ENCODE data around the gene JUND. TPM values are rescaled to one million over a fixed set of nuclear protein-coding genes. Genes with fewer than 3 reads are reported as not detected.

JUND gene
- total and polyA plus RNA-seq, 3 donors from 2014 or later, result 96.4 to 654 (median 615) TPM

DNA sequence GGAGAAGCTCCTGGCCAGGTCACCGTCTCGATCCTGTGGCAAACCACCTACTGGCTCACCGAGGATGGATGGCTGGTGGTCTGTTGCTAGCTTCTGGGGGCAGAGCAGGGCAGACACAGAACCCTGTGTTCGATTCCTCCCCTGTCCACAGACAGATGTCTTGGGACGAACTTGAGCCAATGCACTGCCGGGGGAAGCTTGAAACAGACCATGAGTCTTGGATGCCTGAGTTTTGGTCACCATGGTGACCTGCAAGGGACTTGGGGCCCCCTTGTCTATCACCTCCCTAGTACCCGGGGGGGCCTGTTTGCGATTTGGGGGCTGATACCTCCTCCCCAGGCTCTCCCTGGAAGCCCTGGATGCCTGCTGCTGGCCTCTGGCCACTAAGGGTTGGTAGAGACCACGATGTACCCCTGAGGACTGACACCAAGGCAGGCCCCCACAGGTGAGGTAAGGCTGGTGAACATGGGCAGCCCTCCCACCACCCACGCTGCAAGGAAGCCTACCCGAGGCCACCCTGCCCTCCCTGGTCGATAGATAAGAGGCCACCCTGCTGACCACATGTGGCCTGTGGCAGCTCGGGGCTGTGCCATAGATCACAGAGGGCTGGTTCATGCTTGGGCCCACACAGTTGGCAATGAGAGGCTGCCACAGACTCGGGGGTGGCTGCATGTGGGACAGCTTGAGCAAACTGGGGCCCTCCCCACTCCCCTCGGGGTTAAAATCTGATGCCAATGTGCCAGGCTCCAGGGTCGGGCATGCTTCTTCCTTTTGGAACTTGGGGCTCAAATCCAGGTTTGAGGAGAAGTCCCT is 17.9 kb downstream of the JUND start:
- H3K9me3 ChIP-seq, result no peaks in the 10 kb centered on the region
- no peaks in the 10 kb centered on the region for H3K36me3 ChIP-seq (ENCODE audit: low read depth, missing control alignments)
- H3K27ac ChIP-seq, result no peak overlapping the region
- TF ChIP-seq POLR2A (IDR thresholded peaks at IDR 0.05), result no peak
- TF ChIP-seq, protein P1, sequence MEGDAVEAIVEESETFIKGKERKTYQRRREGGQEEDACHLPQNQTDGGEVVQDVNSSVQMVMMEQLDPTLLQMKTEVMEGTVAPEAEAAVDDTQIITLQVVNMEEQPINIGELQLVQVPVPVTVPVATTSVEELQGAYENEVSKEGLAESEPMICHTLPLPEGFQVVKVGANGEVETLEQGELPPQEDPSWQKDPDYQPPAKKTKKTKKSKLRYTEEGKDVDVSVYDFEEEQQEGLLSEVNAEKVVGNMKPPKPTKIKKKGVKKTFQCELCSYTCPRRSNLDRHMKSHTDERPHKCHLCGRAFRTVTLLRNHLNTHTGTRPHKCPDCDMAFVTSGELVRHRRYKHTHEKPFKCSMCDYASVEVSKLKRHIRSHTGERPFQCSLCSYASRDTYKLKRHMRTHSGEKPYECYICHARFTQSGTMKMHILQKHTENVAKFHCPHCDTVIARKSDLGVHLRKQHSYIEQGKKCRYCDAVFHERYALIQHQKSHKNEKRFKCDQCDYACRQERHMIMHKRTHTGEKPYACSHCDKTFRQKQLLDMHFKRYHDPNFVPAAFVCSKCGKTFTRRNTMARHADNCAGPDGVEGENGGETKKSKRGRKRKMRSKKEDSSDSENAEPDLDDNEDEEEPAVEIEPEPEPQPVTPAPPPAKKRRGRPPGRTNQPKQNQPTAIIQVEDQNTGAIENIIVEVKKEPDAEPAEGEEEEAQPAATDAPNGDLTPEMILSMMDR (IDR thresholded peaks at IDR 0.05), result no peak
- 93 to 100% methylated on average over 6 to 16 of the region's 16 CpGs for WGBS, 2 donors
- H3K4me1 ChIP-seq, result no peaks in the 10 kb centered on the region
- H3K4me3 ChIP-seq, result no peak overlapping the region
- no peak for DNase-seq
- intact Hi-C loops (cut with DNase I; ENCODE audit: low total_unique reads), result no loop called here
- no peaks in the 10 kb centered on the region for H3K27me3 ChIP-seq

DNA sequence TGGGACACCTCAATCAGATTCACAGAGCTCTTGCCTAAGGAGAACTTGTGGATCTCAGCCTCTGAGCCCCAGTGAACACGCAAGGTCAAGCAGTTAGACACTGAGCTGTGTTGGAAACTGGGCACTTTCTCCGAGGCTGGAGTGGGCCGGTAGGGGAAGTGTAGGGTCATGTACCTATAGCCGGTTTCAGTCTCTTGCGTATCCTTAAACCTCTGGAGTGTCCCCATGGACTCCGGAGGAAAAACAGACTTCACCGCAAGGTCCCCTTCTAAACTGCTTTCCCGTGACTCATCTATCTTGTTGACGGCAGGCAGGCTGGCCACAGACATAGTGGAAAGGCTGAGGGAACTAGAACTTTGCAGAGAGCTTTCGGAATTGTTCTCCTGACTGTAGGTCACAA is 18.5 kb downstream of the JUND start:
- TF ChIP-seq, protein P1 (IDR thresholded peaks at IDR 0.05), result no peak
- TF ChIP-seq POLR2A (IDR thresholded peaks at IDR 0.05), result no peak
- WGBS, 2 donors, result 97 to 98% methylated on average over 10 of the region's 10 CpGs
- Histone ChIP-seq H3K4me1 (no peaks in the 10 kb centered on the region), H3K36me3 (ENCODE audit: low read depth, missing control alignments) (no peaks in the 10 kb centered on the region), H3K27ac (no peak overlapping the region), H3K4me3 (no peak overlapping the region), H3K9me3 (no peaks in the 10 kb centered on the region), H3K27me3 (no peaks in the 10 kb centered on the region)
- no peak for DNase-seq
- intact Hi-C loops (cut with DNase I; ENCODE audit: low total_unique reads), result no loop called here

DNA sequence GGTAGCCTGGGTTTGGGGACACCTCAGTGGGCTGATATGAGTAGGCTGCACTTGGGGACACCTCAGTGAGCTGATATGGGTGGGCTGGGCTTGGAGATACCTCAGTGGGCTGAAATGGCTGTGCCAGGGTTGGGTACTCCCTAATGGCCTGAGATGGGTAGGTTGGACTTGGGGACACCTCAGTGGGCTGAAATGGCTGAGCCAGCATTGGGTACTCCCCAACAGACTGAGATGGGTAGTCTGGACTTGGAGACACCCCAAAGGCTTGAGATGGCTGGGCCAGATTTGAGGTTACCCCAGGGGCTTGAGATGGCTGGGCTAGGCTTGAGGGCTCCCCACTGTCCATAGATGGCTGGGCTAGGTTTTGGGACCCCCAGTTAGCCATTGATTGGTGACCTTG is 19.3 kb downstream of the JUND start:
- intact Hi-C loops (cut with DNase I; ENCODE audit: low total_unique reads), result no loop called here
- H3K36me3 ChIP-seq (ENCODE audit: low read depth, missing control alignments), result no peaks in the 10 kb centered on the region

DNA sequence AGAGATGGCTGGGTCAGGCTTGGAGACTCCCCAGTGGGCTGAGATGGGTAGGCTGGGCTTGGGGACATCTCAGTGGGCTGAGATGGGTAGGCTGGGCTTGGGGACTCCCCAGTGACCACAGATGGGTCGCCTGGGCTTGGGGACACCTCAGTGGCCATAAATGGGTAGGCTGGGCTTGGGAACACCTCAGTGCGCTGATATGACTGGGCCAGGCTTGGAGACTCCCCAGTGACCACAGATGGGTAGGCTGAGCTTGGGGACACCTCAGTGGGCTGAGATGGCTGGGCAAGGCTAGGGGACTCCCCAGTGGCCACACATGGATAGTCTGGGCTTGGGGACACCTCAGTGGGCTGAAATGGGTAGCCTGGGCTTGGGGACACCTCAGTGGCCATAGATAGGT is 19.9 kb downstream of the JUND start:
- Histone ChIP-seq H3K9me3 (no peaks in the 10 kb centered on the region), H3K4me1 (no peaks in the 10 kb centered on the region), H3K27me3 (no peaks in the 10 kb centered on the region), H3K4me3 (no peak overlapping the region), H3K36me3 (ENCODE audit: low read depth, missing control alignments) (no peaks in the 10 kb centered on the region), H3K27ac (no peak overlapping the region)
- TF ChIP-seq POLR2A (IDR thresholded peaks at IDR 0.05), result no peak
- TF ChIP-seq, protein P1 (IDR thresholded peaks at IDR 0.05), result no peak
- WGBS, 2 donors, result 95 to 100% methylated on average over 1 to 2 of the region's 2 CpGs
- intact Hi-C loops (cut with DNase I; ENCODE audit: low total_unique reads), result no loop called here
- no peak for DNase-seq

More for the DNA sequence above, 19.3 kb downstream of the JUND start:
- Histone ChIP-seq H3K27ac (no peak overlapping the region), H3K4me3 (no peak overlapping the region), H3K9me3 (no peaks in the 10 kb centered on the region), H3K4me1 (no peaks in the 10 kb centered on the region), H3K27me3 (no peaks in the 10 kb centered on the region)
- DNase-seq, result no peak
- TF ChIP-seq POLR2A (IDR thresholded peaks at IDR 0.05), result no peak
- TF ChIP-seq, protein P1 (IDR thresholded peaks at IDR 0.05), result no peak

DNA sequence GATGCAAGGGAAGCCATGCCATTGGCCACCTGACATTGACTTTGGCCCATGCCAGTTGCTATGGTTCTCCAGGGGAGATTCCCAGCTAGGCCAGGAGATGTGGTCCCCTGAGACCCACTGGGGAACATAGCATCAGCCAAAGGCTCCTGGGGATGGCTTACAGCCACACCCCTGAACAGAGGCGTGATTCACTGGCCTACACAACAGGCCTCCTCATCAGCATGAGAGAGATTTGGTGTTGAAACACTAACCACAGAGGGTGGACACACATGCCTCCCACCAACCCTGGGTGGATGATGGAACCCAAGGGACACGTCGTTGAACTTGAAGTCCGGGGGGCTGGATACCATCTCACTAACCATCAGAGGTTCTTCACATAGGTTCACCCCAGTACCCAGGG is 21.5 kb downstream of the JUND start:
- no peaks in the 10 kb centered on the region for H3K9me3 ChIP-seq
- no peak for TF ChIP-seq POLR2A (IDR thresholded peaks at IDR 0.05)
- TF ChIP-seq, protein P1 (IDR thresholded peaks at IDR 0.05), result no peak
- no peak for DNase-seq
- H3K4me3 ChIP-seq, result no peak overlapping the region
- H3K27ac ChIP-seq, result no peak overlapping the region
- H3K27me3 ChIP-seq, result no peaks in the 10 kb centered on the region
- H3K4me1 ChIP-seq, result no peaks in the 10 kb centered on the region
- no peaks in the 10 kb centered on the region for H3K36me3 ChIP-seq (ENCODE audit: low read depth, missing control alignments)
- 90 to 94% methylated on average over 4 of the region's 4 CpGs for WGBS, 2 donors
- intact Hi-C loops (cut with DNase I; ENCODE audit: low total_unique reads), result no loop called here
